K562 (cell line): ENCODE data around the gene HDAC3. TPM values are rescaled to one million over a fixed set of nuclear protein-coding genes. Genes with fewer than 3 reads are reported as not detected.

Source experiments
- ATF1 ChIP-seq, 2 experiments: fragments of 450-650 bp in 1 of 2; IDR thresholded peaks; 2 replicates each; pipeline ENCODE4 v1.6.1; 2016; ENCODE audit warnings: missing compliant biosample characterization in 1 of 2, missing genetic modification characterization in 1 of 2
- BCOR ChIP-seq: fragments of 450-650 bp; IDR thresholded peaks from 2 replicates; pipeline ENCODE4 v1.6.1; 2016
- CEBPG ChIP-seq, 3 experiments: fragments of 200-800 bp in 1 of 3; sonication (Bioruptor generic) in 1 of 3; sonication (generic) in 1 of 3; formaldehyde crosslinking in 1 of 3; IDR thresholded peaks in 2 of 3; conservative IDR thresholded peaks in 1 of 3; 2 replicates each; pipeline versions ENCODE4 v1.6.1 to v1.8.0; 2016 to 2022; ENCODE audit warnings: missing compliant biosample characterization in 2 of 3, missing genetic modification characterization in 2 of 3, mild to moderate bottlenecking in 1 of 3, missing genetic modification reagents in 1 of 3
- HMGN3 ChIP-seq: IDR thresholded peaks from 2 replicates; pipeline ENCODE4 v1.6.1; 2011; ENCODE audit warnings: borderline replicate concordance, low read depth, mild to moderate bottlenecking, mixed read lengths, low read length; ENCODE audit not compliant: insufficient read length; ENCODE audit errors: extremely low read depth
- KLF10 ChIP-seq: fragments of 250-450 bp; sonication (Bioruptor Pico); IDR thresholded peaks from 2 replicates; pipeline ENCODE4 v1.6.1; 2021; ENCODE audit warnings: matching md5 sums
- PYGO2 ChIP-seq: fragments of 450-650 bp; IDR thresholded peaks from 2 replicates; pipeline ENCODE4 v1.6.1; 2016; ENCODE audit warnings: mild to moderate bottlenecking, missing genetic modification characterization, moderate library complexity, missing compliant biosample characterization
- ZNF121 ChIP-seq: sonication (generic); formaldehyde crosslinking; conservative IDR thresholded peaks from 2 replicates; pipeline ENCODE4 v1.8.0; 2022; ENCODE audit warnings: missing genetic modification reagents
- ZNF24 ChIP-seq: fragments of 450-650 bp; IDR thresholded peaks from 2 replicates; pipeline ENCODE4 v1.6.1; 2016
- ZNF444 ChIP-seq: fragments of 250-450 bp; sonication (Bioruptor Pico); IDR thresholded peaks from 2 replicates; pipeline ENCODE4 v1.4.0; 2020; ENCODE audit warnings: mild to moderate bottlenecking, moderate library complexity
- ZNF586 ChIP-seq: fragments of 450-650 bp; formaldehyde crosslinking; conservative IDR thresholded peaks from 2 replicates; pipeline ENCODE4 v1.4.0; 2020; ENCODE audit warnings: mild to moderate bottlenecking, moderate library complexity
- polyA plus RNA-seq, 8 experiments: library from polyadenylated mRNA; depleted of rRNA in 4 of 8; stranded (reverse) in 5 of 8; unstranded in 3 of 8; fragments of >200 nt; fragmentation: Nextera tagmentation in 2 of 8; fragmentation: Illumina TruSeq in 1 of 8; extraction: Ambion mirVana in 2 of 8; extraction: Trizol in 1 of 8; gene quantifications; 2 replicates each; pipeline versions ENCODE4 v1.2.1 to v1.2.3, GENCODE V29; 2011 to 2014; ENCODE audit warnings: inconsistent platforms in 1 of 8, missing spikeins in 1 of 8
- total RNA-seq, 7 experiments: library from RNA; depleted of rRNA in 6 of 7; stranded (reverse); fragments of >200 nt in 6 of 7; fragmentation: Illumina TruSeq in 2 of 7; extraction: Trizol in 2 of 7; gene quantifications; 2 replicates each; pipeline versions ENCODE4 v1.2.1 to v1.2.3, GENCODE V29; 2011 to 2021; ENCODE audit warnings: low replicate concordance in 1 of 7
- TF ChIP-seq, protein P1 (sequence below): fragments of 450-650 bp; IDR thresholded peaks from 2 replicates; pipeline ENCODE4 v1.6.1; 2016; ENCODE audit warnings: mild to moderate bottlenecking, moderate library complexity
- TF ChIP-seq, protein P2 (sequence below): fragments of 250-450 bp; sonication (Bioruptor Pico); IDR thresholded peaks from 2 replicates; pipeline ENCODE4 v1.5.0; 2020; ENCODE audit warnings: mild to moderate bottlenecking
- TF ChIP-seq, protein P3 (sequence below): fragments of 450-650 bp; IDR thresholded peaks from 2 replicates; pipeline ENCODE4 v1.6.1; 2018; ENCODE audit warnings: mild to moderate bottlenecking, low read depth; ENCODE audit not compliant: partially characterized antibody

Gene HDAC3
- total and polyA plus RNA-seq, 9 of the 15 experiments (the other 6 are each of a cell fraction or from before 2014, with no cell fraction given): 89.7 to 191 (median 119) TPM

DNA sequence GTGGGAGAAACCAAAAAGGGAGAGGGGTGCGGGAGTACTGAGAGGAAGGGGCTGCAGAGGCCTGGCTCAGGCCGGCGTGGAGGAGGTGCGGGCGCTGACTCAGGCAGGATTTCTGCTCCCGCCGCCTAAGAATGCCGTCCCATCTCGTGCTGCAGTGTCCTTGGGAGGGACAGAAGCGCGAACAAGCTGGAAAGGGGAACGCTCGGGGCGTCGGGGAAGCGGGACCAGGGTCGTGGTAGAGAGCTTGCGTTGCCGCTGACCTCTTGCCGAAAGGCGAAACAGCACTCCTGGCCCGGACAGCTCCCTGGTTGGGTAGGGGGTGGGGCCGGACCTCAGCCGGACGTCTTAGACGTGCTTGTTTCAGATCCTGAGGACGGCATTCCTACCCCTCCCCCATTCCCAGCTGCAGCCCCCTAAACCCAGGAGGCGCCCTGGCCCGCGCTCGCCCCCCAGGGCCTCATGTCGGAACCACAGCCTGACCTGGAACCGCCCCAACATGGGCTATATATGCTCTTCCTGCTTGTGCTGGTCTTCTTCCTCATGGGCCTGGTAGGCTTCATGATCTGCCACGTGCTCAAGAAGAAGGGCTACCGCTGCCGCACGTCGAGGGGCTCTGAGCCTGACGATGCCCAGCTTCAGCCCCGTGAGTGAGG is 1.2 kb upstream of the HDAC3 start (continued):
- TF ChIP-seq, protein P1, sequence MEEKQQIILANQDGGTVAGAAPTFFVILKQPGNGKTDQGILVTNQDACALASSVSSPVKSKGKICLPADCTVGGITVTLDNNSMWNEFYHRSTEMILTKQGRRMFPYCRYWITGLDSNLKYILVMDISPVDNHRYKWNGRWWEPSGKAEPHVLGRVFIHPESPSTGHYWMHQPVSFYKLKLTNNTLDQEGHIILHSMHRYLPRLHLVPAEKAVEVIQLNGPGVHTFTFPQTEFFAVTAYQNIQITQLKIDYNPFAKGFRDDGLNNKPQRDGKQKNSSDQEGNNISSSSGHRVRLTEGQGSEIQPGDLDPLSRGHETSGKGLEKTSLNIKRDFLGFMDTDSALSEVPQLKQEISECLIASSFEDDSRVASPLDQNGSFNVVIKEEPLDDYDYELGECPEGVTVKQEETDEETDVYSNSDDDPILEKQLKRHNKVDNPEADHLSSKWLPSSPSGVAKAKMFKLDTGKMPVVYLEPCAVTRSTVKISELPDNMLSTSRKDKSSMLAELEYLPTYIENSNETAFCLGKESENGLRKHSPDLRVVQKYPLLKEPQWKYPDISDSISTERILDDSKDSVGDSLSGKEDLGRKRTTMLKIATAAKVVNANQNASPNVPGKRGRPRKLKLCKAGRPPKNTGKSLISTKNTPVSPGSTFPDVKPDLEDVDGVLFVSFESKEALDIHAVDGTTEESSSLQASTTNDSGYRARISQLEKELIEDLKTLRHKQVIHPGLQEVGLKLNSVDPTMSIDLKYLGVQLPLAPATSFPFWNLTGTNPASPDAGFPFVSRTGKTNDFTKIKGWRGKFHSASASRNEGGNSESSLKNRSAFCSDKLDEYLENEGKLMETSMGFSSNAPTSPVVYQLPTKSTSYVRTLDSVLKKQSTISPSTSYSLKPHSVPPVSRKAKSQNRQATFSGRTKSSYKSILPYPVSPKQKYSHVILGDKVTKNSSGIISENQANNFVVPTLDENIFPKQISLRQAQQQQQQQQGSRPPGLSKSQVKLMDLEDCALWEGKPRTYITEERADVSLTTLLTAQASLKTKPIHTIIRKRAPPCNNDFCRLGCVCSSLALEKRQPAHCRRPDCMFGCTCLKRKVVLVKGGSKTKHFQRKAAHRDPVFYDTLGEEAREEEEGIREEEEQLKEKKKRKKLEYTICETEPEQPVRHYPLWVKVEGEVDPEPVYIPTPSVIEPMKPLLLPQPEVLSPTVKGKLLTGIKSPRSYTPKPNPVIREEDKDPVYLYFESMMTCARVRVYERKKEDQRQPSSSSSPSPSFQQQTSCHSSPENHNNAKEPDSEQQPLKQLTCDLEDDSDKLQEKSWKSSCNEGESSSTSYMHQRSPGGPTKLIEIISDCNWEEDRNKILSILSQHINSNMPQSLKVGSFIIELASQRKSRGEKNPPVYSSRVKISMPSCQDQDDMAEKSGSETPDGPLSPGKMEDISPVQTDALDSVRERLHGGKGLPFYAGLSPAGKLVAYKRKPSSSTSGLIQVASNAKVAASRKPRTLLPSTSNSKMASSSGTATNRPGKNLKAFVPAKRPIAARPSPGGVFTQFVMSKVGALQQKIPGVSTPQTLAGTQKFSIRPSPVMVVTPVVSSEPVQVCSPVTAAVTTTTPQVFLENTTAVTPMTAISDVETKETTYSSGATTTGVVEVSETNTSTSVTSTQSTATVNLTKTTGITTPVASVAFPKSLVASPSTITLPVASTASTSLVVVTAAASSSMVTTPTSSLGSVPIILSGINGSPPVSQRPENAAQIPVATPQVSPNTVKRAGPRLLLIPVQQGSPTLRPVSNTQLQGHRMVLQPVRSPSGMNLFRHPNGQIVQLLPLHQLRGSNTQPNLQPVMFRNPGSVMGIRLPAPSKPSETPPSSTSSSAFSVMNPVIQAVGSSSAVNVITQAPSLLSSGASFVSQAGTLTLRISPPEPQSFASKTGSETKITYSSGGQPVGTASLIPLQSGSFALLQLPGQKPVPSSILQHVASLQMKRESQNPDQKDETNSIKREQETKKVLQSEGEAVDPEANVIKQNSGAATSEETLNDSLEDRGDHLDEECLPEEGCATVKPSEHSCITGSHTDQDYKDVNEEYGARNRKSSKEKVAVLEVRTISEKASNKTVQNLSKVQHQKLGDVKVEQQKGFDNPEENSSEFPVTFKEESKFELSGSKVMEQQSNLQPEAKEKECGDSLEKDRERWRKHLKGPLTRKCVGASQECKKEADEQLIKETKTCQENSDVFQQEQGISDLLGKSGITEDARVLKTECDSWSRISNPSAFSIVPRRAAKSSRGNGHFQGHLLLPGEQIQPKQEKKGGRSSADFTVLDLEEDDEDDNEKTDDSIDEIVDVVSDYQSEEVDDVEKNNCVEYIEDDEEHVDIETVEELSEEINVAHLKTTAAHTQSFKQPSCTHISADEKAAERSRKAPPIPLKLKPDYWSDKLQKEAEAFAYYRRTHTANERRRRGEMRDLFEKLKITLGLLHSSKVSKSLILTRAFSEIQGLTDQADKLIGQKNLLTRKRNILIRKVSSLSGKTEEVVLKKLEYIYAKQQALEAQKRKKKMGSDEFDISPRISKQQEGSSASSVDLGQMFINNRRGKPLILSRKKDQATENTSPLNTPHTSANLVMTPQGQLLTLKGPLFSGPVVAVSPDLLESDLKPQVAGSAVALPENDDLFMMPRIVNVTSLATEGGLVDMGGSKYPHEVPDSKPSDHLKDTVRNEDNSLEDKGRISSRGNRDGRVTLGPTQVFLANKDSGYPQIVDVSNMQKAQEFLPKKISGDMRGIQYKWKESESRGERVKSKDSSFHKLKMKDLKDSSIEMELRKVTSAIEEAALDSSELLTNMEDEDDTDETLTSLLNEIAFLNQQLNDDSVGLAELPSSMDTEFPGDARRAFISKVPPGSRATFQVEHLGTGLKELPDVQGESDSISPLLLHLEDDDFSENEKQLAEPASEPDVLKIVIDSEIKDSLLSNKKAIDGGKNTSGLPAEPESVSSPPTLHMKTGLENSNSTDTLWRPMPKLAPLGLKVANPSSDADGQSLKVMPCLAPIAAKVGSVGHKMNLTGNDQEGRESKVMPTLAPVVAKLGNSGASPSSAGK: peak; percentile 70
- TF ChIP-seq ZNF121 (CRISPR knock-in tag) (no peak), CEBPG (CRISPR knock-in tag; IDR thresholded peaks at IDR 0.05) (no peak), CEBPG (tag; conservative IDR thresholded peaks at IDR 0.05 in 1 of 2, IDR thresholded peaks at IDR 0.05 in 1 of 2) (no peak), ATF1 (CRISPR knock-in tag; IDR thresholded peaks at IDR 0.05) (no peak), ATF1 (tag; IDR thresholded peaks at IDR 0.05) (no peak), BCOR (no peak), ZNF24 (no peak), ZNF586 (CRISPR knock-in tag) (no peak), PYGO2 (tag) (no peak), ZNF444 (no peak), KLF10 (no peak), HMGN3 (peak; percentile 1)
- TF ChIP-seq, protein P2, sequence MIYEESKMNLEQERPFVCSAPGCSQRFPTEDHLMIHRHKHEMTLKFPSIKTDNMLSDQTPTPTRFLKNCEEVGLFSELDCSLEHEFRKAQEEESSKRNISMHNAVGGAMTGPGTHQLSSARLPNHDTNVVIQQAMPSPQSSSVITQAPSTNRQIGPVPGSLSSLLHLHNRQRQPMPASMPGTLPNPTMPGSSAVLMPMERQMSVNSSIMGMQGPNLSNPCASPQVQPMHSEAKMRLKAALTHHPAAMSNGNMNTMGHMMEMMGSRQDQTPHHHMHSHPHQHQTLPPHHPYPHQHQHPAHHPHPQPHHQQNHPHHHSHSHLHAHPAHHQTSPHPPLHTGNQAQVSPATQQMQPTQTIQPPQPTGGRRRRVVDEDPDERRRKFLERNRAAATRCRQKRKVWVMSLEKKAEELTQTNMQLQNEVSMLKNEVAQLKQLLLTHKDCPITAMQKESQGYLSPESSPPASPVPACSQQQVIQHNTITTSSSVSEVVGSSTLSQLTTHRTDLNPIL: no peak
- TF ChIP-seq, protein P3, sequence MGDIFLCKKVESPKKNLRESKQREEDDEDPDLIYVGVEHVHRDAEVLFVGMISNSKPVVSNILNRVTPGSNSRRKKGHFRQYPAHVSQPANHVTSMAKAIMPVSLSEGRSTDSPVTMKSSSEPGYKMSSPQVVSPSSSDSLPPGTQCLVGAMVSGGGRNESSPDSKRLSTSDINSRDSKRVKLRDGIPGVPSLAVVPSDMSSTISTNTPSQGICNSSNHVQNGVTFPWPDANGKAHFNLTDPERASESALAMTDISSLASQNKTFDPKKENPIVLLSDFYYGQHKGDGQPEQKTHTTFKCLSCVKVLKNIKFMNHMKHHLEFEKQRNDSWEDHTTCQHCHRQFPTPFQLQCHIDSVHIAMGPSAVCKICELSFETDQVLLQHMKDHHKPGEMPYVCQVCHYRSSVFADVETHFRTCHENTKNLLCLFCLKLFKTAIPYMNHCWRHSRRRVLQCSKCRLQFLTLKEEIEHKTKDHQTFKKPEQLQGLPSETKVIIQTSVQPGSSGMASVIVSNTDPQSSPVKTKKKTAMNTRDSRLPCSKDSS: no peak
